ENCODE results near the gene FGGY. TPM values are rescaled to one million over a fixed set of nuclear protein-coding genes. Genes with fewer than 3 reads are reported as not detected.
"Not testable (repeated sequence)": the region's sequence is repeated elsewhere in the genome, so short reads cannot be mapped to it uniquely, and the experiment has no call there.

FGGY gene
- total and polyA plus RNA-seq, 11 donors = 7.2 to 42.9 (median 32.0) TPM

- Histone ChIP-seq H3K36me3 (no peaks in the 10 kb centered on the region), H3K9me3 (peaks cover 0 to 3% (median 0%) of the 10 kb centered on the region in 12 donors), H3K27me3 (no peaks in the 10 kb centered on the region), H3K4me1 (peaks cover 0 to 60% (median 36%) of the 10 kb centered on the region in 12 donors), H3K4me3 (no peak overlapping the region), H3K27ac (peak overlapping the region in 10 of 12 donors; percentile 2 to 72 (median 54))
- DNase-seq (peak in 3 of 5 donors; percentile 24 to 61 (median 36)), ATAC-seq (peak in 3 of 4 donors; percentile 57 to 77 (median 71))
- TF ChIP-seq CTCF (IDR thresholded peaks at IDR 0.05) = no peak
- TF ChIP-seq POLR2A (IDR thresholded peaks at IDR 0.05) = no peak
- 62 to 67% (median 65%) methylated on average over 5 of the region's 5 CpGs for WGBS, 4 donors
- intact Hi-C loops (cut with DNase I) = loop anchor here in 5 of 10 donors (2.0 to 10.0 kb wide), 5 partner anchors 52 to 931 kb away; no protein-coding TSS in a partner anchor
Observed at GRCh38 chr1:59705466-59706302, 408.8 kb downstream of the FGGY start.

GRCh38 chr1:59706303-59706599 lies 409.4 kb downstream of the FGGY start:
- intact Hi-C loops (cut with DNase I) = loop anchor here in 5 of 10 donors (5.0 to 10.0 kb wide), 4 partner anchors 51 to 931 kb away; no protein-coding TSS in a partner anchor
- peaks cover 0 to 60% (median 36%) of the 10 kb centered on the region in 12 donors for H3K4me1 ChIP-seq
- TF ChIP-seq POLR2A (IDR thresholded peaks at IDR 0.05) (no peak), CTCF (IDR thresholded peaks at IDR 0.05) (no peak)
- no peak for DNase-seq
- no peaks in the 10 kb centered on the region for H3K27me3 ChIP-seq
- no peak overlapping the region for H3K4me3 ChIP-seq
- no peak for ATAC-seq
- H3K9me3 ChIP-seq = peaks cover 0 to 7% (median 0%) of the 10 kb centered on the region in 12 donors
- H3K27ac ChIP-seq = peak overlapping the region in 11 of 12 donors; percentile 2 to 72 (median 51)
- H3K36me3 ChIP-seq = no peaks in the 10 kb centered on the region

GRCh38 chr1:59707178-59707791 lies 410.4 kb downstream of the FGGY start:
- peaks cover 0 to 7% (median 0%) of the 10 kb centered on the region in 12 donors for H3K9me3 ChIP-seq
- no peaks in the 10 kb centered on the region for H3K36me3 ChIP-seq
- ATAC-seq (peak; percentile 53 to 92 (median 86)), DNase-seq (peak in 4 of 5 donors; percentile 34 to 76 (median 62))
- TF ChIP-seq CTCF (IDR thresholded peaks at IDR 0.05) (no peak), POLR2A (IDR thresholded peaks at IDR 0.05) (no peak)
- H3K4me3 ChIP-seq = no peak overlapping the region
- intact Hi-C loops (cut with DNase I) = loop anchor here in 5 of 10 donors (5.0 to 10.0 kb wide), 4 partner anchors 50 to 932 kb away; no protein-coding TSS in a partner anchor
- WGBS, 4 donors = 61 to 78% (median 76%) methylated on average over 7 of the region's 7 CpGs
- H3K4me1 ChIP-seq = peaks cover 0 to 60% (median 36%) of the 10 kb centered on the region in 12 donors
- H3K27me3 ChIP-seq = no peaks in the 10 kb centered on the region
- H3K27ac ChIP-seq = peak overlapping the region in 11 of 12 donors; percentile 17 to 72 (median 53)

DNA sequence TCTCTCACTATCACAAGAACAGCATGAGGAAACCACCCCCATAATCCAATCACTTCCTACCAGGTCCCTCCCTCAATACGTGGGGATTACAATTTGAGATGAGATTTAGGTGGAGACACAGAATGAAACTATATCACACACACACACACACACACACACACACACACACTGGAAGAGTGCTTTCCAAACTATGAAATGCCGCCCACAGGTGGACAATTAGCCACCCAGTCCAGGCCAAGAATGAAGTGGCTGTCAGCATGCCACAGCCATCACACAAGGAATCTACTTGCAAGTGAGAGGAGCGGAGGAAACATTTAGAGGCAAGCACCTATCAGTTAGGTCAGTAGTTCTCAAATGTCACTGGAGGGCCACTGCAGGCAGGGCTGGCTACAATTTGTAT lies 412.4 kb downstream of the FGGY start:
- H3K27ac ChIP-seq = no peak overlapping the region
- ATAC-seq (no peak), DNase-seq (no peak)
- H3K9me3 ChIP-seq = peaks cover 0 to 7% (median 0%) of the 10 kb centered on the region in 12 donors
- H3K4me1 ChIP-seq = peaks cover 0 to 39% (median 22%) of the 10 kb centered on the region in 12 donors
- no peaks in the 10 kb centered on the region for H3K27me3 ChIP-seq
- TF ChIP-seq CTCF (IDR thresholded peaks at IDR 0.05) = no peak
- TF ChIP-seq POLR2A (IDR thresholded peaks at IDR 0.05) = no peak
- H3K4me3 ChIP-seq = no peak overlapping the region
- intact Hi-C loops (cut with DNase I) = loop anchor here in 5 of 10 donors (5.0 to 10.0 kb wide), 4 partner anchors 48 to 935 kb away; no protein-coding TSS in a partner anchor
- H3K36me3 ChIP-seq = no peaks in the 10 kb centered on the region
- WGBS, 4 donors = 62 to 81% (median 69%) methylated on average over 3 of the region's 3 CpGs

GRCh38 chr1:59710920-59711319 lies 414.0 kb downstream of the FGGY start:
- intact Hi-C loops (cut with DNase I); H3K9me3 ChIP-seq; DNase-seq; H3K4me3 ChIP-seq; H3K27ac ChIP-seq; H3K27me3 ChIP-seq; ATAC-seq; H3K36me3 ChIP-seq: not testable (repeated sequence)
- WGBS, 4 donors = 97 to 99% (median 98%) methylated on average over 2 of the region's 2 CpGs
- peaks cover 0 to 23% (median 14%) of the 10 kb centered on the region in 12 donors for H3K4me1 ChIP-seq
